Breast epithelium (tissue), 4 donors: ENCODE results near the gene TSPAN4. TPM values are rescaled to one million over a fixed set of nuclear protein-coding genes. Genes with fewer than 3 reads are reported as not detected.

Experiments
- DNase-seq, 2 donors: peaks; one replicate each; pipeline ENCODE4 v3.0.0-alpha.2; 2019; ENCODE audit warnings: low spot score in 2 of 2
- H3K27ac ChIP-seq, 2 donors: fragments of 200-600 bp; sonication (generic) in 1 of 2; one replicate each; pipeline ENCODE4 v1.5.1; 2016 to 2019; ENCODE audit warnings: mild to moderate bottlenecking in 1 of 2
- H3K27me3 ChIP-seq, 2 donors: fragments of 200-600 bp; sonication (generic) in 1 of 2; one replicate each; pipeline versions ENCODE4 v1.5.1 to v1.6.0; 2017 to 2019; ENCODE audit warnings: control low read depth in 1 of 2, mild to moderate bottlenecking in 1 of 2
- H3K36me3 ChIP-seq: fragments of 200-600 bp; one replicate; pipeline ENCODE4 v1.5.1; 2019
- H3K4me1 ChIP-seq, 2 donors: fragments of 200-600 bp; sonication (generic); one replicate each; pipeline ENCODE4 v1.5.1; 2016 to 2019; ENCODE audit warnings: control low read depth in 1 of 2
- H3K4me3 ChIP-seq, 3 donors: fragments of 200-600 bp; sonication (generic); 1 replicate in 2 of 3; 2 replicates in 1 of 3; pipeline ENCODE4 v1.5.1; 2016 to 2019; ENCODE audit warnings: mild to moderate bottlenecking in 3 of 3, moderate library complexity in 2 of 3
- H3K9me3 ChIP-seq, 2 donors: fragments of 200-600 bp; sonication (generic) in 1 of 2; one replicate each; pipeline ENCODE4 v1.5.1; 2016 to 2019; ENCODE audit warnings: control low read depth in 1 of 2
- CTCF ChIP-seq, 3 donors: fragments of 450-650 bp; IDR thresholded peaks; one replicate each; pipeline ENCODE4 v1.5.1; 2016 to 2017; ENCODE audit warnings: antibody characterized with exemption in 3 of 3, mild to moderate bottlenecking in 3 of 3, moderate library complexity in 3 of 3
- POLR2A ChIP-seq: fragments of 450-650 bp; IDR thresholded peaks from one replicate; pipeline ENCODE4 v1.6.1; 2016; ENCODE audit warnings: antibody characterized with exemption, mild to moderate bottlenecking, moderate library complexity
- POLR2AphosphoS5 ChIP-seq, 3 donors: sonication (generic); formaldehyde crosslinking; IDR thresholded peaks; one replicate each; pipeline ENCODE4 v1.6.1; 2017; ENCODE audit warnings: antibody characterized with exemption in 3 of 3
- intact Hi-C: fragments of 100-400 bp; cut with DNase I; formaldehyde crosslinking; loops from one replicate; pipeline ENCODE4 v1.15.1; 2023; ENCODE audit warnings: low total_unique reads
- total RNA-seq, 3 donors: library from RNA; depleted of rRNA; stranded (reverse); fragments of >200 nt; gene quantifications; one replicate each; pipeline ENCODE4 v1.1.0, GENCODE V29; 2016

Gene TSPAN4
- total RNA-seq, 3 donors from 2014 or later, result 72.4 to 217 (median 107) TPM

GRCh38 chr11:836700-837099, 6.0 kb upstream of the TSPAN4 start:
- peaks cover 13 to 27% of the 10 kb centered on the region in 2 donors for H3K4me1 ChIP-seq
- H3K36me3 ChIP-seq, result no peaks in the 10 kb centered on the region
- H3K4me3 ChIP-seq, result no peak overlapping the region
- intact Hi-C loops, result no loop called here
- no peak for TF ChIP-seq POLR2AphosphoS5 (IDR thresholded peaks at IDR 0.05)
- TF ChIP-seq POLR2A, result no peak
- TF ChIP-seq CTCF (IDR thresholded peaks at IDR 0.05), result no peak
- H3K9me3 ChIP-seq, result no peaks in the 10 kb centered on the region
- H3K27me3 ChIP-seq, result no peaks in the 10 kb centered on the region
- no peak for DNase-seq
- peak overlapping the region; percentile 73 to 93 for H3K27ac ChIP-seq

GRCh38 chr11:837189-837989, 5.3 kb upstream of the TSPAN4 start:
- Histone ChIP-seq H3K4me3 (no peak overlapping the region), H3K36me3 (no peaks in the 10 kb centered on the region), H3K4me1 (peaks cover 6 to 23% of the 10 kb centered on the region in 2 donors), H3K27me3 (no peaks in the 10 kb centered on the region), H3K27ac (peak overlapping the region; percentile 35 to 93), H3K9me3 (no peaks in the 10 kb centered on the region)
- DNase-seq, result no peak
- no peak for TF ChIP-seq POLR2A
- TF ChIP-seq CTCF (IDR thresholded peaks at IDR 0.05), result no peak
- TF ChIP-seq POLR2AphosphoS5 (IDR thresholded peaks at IDR 0.05), result no peak
- intact Hi-C loops, result no loop called here

- peaks cover 3 to 21% of the 10 kb centered on the region in 2 donors for H3K4me1 ChIP-seq
- no peak for DNase-seq
- no peaks in the 10 kb centered on the region for H3K9me3 ChIP-seq
- H3K27me3 ChIP-seq, result no peaks in the 10 kb centered on the region
- H3K36me3 ChIP-seq, result no peaks in the 10 kb centered on the region
- intact Hi-C loops, result no loop called here
- no peak for TF ChIP-seq POLR2A
- no peak for TF ChIP-seq POLR2AphosphoS5 (IDR thresholded peaks at IDR 0.05)
- no peak for TF ChIP-seq CTCF (IDR thresholded peaks at IDR 0.05)
- no peak overlapping the region for H3K4me3 ChIP-seq
- no peak overlapping the region for H3K27ac ChIP-seq
Observed at GRCh38 chr11:837990-838307, 4.7 kb upstream of the TSPAN4 start.

- Histone ChIP-seq H3K27ac (peak overlapping the region; percentile 4 to 10), H3K4me3 (no peak overlapping the region), H3K27me3 (no peaks in the 10 kb centered on the region), H3K9me3 (no peaks in the 10 kb centered on the region), H3K36me3 (no peaks in the 10 kb centered on the region), H3K4me1 (peaks cover 3 to 25% of the 10 kb centered on the region in 2 donors)
- no peak for TF ChIP-seq CTCF (IDR thresholded peaks at IDR 0.05)
- TF ChIP-seq POLR2A, result no peak
- TF ChIP-seq POLR2AphosphoS5 (IDR thresholded peaks at IDR 0.05), result no peak
- intact Hi-C loops, result no loop called here
- DNase-seq, result no peak
Observed at GRCh38 chr11:838441-839279, 4.0 kb upstream of the TSPAN4 start.

GRCh38 chr11:839280-839623, 3.4 kb upstream of the TSPAN4 start:
- Histone ChIP-seq H3K4me1 (peaks cover 3 to 24% of the 10 kb centered on the region in 2 donors), H3K9me3 (no peaks in the 10 kb centered on the region), H3K4me3 (no peak overlapping the region), H3K36me3 (no peaks in the 10 kb centered on the region), H3K27ac (no peak overlapping the region), H3K27me3 (no peaks in the 10 kb centered on the region)
- TF ChIP-seq POLR2A (no peak), CTCF (IDR thresholded peaks at IDR 0.05) (no peak), POLR2AphosphoS5 (IDR thresholded peaks at IDR 0.05) (no peak)
- DNase-seq, result no peak
- intact Hi-C loops, result no loop called here
